ENCODE data around the gene ARSI. TPM values are rescaled to one million over a fixed set of nuclear protein-coding genes. Genes with fewer than 3 reads are reported as not detected.

Gene ARSI
- total RNA-seq, 4 donors from 2014 or later, result 2.7 to 5.4 (median 3.9) TPM

- no peak for DNase-seq (ENCODE audit: low spot score in 2 of 2)
- TF ChIP-seq POLR2AphosphoS5 (IDR thresholded peaks at IDR 0.05), result no peak
- no peak for TF ChIP-seq POLR2A (IDR thresholded peaks at IDR 0.05)
- TF ChIP-seq CTCF (IDR thresholded peaks at IDR 0.05), result no peak
- TF ChIP-seq EP300 (IDR thresholded peaks at IDR 0.05), result no peak
- Histone ChIP-seq H3K27ac (no peak overlapping the region), H3K27me3 (no peaks in the 10 kb centered on the region), H3K9me3 (no peaks in the 10 kb centered on the region), H3K4me1 (no peaks in the 10 kb centered on the region), H3K4me3 (no peak overlapping the region), H3K36me3 (no peaks in the 10 kb centered on the region)
- 82% methylated on average over 6 of the region's 6 CpGs for WGBS
These were observed 43.9 kb upstream of the ARSI start for GRCh38 chr5:150346592-150346991.

GRCh38 chr5:150345716-150346115 is 43.0 kb upstream of the ARSI start:
- Histone ChIP-seq H3K9me3 (no peaks in the 10 kb centered on the region), H3K27ac (no peak overlapping the region), H3K4me1 (no peaks in the 10 kb centered on the region), H3K27me3 (no peaks in the 10 kb centered on the region), H3K4me3 (no peak overlapping the region), H3K36me3 (no peaks in the 10 kb centered on the region)
- no peak for TF ChIP-seq EP300 (IDR thresholded peaks at IDR 0.05)
- TF ChIP-seq POLR2AphosphoS5 (IDR thresholded peaks at IDR 0.05), result no peak
- TF ChIP-seq POLR2A (IDR thresholded peaks at IDR 0.05), result no peak
- no peak for TF ChIP-seq CTCF (IDR thresholded peaks at IDR 0.05)
- WGBS, result 87% methylated on average over 5 of the region's 5 CpGs
- no peak for DNase-seq (ENCODE audit: low spot score in 2 of 2)

GRCh38 chr5:150343994-150344631 is 41.4 kb upstream of the ARSI start:
- Histone ChIP-seq H3K36me3 (no peaks in the 10 kb centered on the region), H3K27me3 (no peaks in the 10 kb centered on the region), H3K4me1 (no peaks in the 10 kb centered on the region), H3K4me3 (no peak overlapping the region), H3K27ac (no peak overlapping the region), H3K9me3 (no peaks in the 10 kb centered on the region)
- 72% methylated on average over 7 of the region's 7 CpGs for WGBS
- no peak for DNase-seq (ENCODE audit: low spot score in 2 of 2)
- TF ChIP-seq POLR2A (IDR thresholded peaks at IDR 0.05), result no peak
- no peak for TF ChIP-seq POLR2AphosphoS5 (IDR thresholded peaks at IDR 0.05)
- no peak for TF ChIP-seq EP300 (IDR thresholded peaks at IDR 0.05)
- TF ChIP-seq CTCF (IDR thresholded peaks at IDR 0.05), result no peak

GRCh38 chr5:150342583-150342982 is 39.9 kb upstream of the ARSI start:
- DNase-seq (ENCODE audit: low spot score in 2 of 2), result no peak
- Histone ChIP-seq H3K4me1 (no peaks in the 10 kb centered on the region), H3K27ac (no peak overlapping the region), H3K36me3 (no peaks in the 10 kb centered on the region), H3K9me3 (no peaks in the 10 kb centered on the region), H3K27me3 (no peaks in the 10 kb centered on the region), H3K4me3 (no peak overlapping the region)
- TF ChIP-seq POLR2A (IDR thresholded peaks at IDR 0.05) (no peak), POLR2AphosphoS5 (IDR thresholded peaks at IDR 0.05) (no peak), CTCF (IDR thresholded peaks at IDR 0.05) (no peak), EP300 (IDR thresholded peaks at IDR 0.05) (no peak)
- WGBS, result 97% methylated on average over 5 of the region's 5 CpGs

GRCh38 chr5:150341989-150342388 is 39.3 kb upstream of the ARSI start:
- no peaks in the 10 kb centered on the region for H3K4me1 ChIP-seq
- no peaks in the 10 kb centered on the region for H3K27me3 ChIP-seq
- no peak for TF ChIP-seq EP300 (IDR thresholded peaks at IDR 0.05)
- no peak for TF ChIP-seq POLR2A (IDR thresholded peaks at IDR 0.05)
- no peak for TF ChIP-seq CTCF (IDR thresholded peaks at IDR 0.05)
- no peak for TF ChIP-seq POLR2AphosphoS5 (IDR thresholded peaks at IDR 0.05)
- H3K27ac ChIP-seq, result no peak overlapping the region
- H3K9me3 ChIP-seq, result no peaks in the 10 kb centered on the region
- H3K36me3 ChIP-seq, result no peaks in the 10 kb centered on the region
- no peak for DNase-seq (ENCODE audit: low spot score in 2 of 2)
- WGBS, result 94% methylated on average over 1 of the region's 1 CpG
- H3K4me3 ChIP-seq, result no peak overlapping the region
